Measurements from ENCODE around the gene PDE10A.

DNA sequence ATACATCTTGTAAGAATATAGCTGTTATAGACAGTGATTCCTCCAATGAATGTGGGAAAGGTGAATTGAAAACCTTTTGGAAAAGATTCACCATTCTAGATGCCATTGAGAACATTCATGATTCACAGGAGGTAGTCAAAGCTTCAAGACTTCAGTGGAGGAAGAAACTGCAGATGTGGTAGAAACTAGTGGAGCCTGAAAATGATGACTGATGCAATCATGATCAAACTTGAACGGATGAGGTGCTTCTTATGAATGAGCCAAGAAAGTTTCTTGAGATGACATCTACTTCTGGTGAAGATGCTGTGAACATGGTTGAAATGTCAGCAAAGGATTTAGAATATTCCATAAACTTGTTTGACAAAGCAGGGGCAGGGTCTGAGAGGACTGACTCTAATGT, 286.9 kb downstream of the PDE10A start:
- TF ChIP-seq CTCF (IDR thresholded peaks at IDR 0.05; ENCODE audit: insufficient read depth, low read length, poor library complexity, severe bottlenecking) (no peak), EZH2phosphoT487 (conservative IDR thresholded peaks at IDR 0.05; ENCODE audit: low read length) (no peak)
